ENCODE results near the gene NDUFAF8.
A peak's percentile ranks its signal among the peaks of the same experiment; 100 is the strongest.

Gene NDUFAF8

GRCh38 chr17:81238815-81239713, at the start of gene NDUFAF8, which contains the start of gene TEPSIN:
NDUFAF8 (plus strand) TSS chr17:81239318; CDS start chr17:81239364, 46 bp downstream.
TEPSIN (minus strand) TSS chr17:81239055; CDS start chr17:81239033, 22 bp downstream.
- TF ChIP-seq JUND (IDR thresholded peaks at IDR 0.05; ENCODE audit: low read depth): no peak
- in situ Hi-C loops (cut with HindIII; ENCODE audit: low pct_unique_long_range_greater_than_20kb, low sequenced_read_pairs): no loop called here
- DNase-seq (ENCODE audit: low read depth in 1 of 2, low spot score in 1 of 2): peak; percentile 100

GRCh38 chr17:81189670-81190530, 49.2 kb upstream of the NDUFAF8 start:
- TF ChIP-seq JUND (IDR thresholded peaks at IDR 0.05; ENCODE audit: low read depth): no peak
- in situ Hi-C loops (cut with HindIII; ENCODE audit: low pct_unique_long_range_greater_than_20kb, low sequenced_read_pairs): no loop called here
- peak; percentile 32 to 60 for DNase-seq (ENCODE audit: low read depth in 1 of 2, low spot score in 1 of 2)

GRCh38 chr17:81190591-81190990, 48.5 kb upstream of the NDUFAF8 start:
- in situ Hi-C loops (cut with HindIII; ENCODE audit: low pct_unique_long_range_greater_than_20kb, low sequenced_read_pairs): no loop called here
- no peak for DNase-seq (ENCODE audit: low read depth in 1 of 2, low spot score in 1 of 2)
- TF ChIP-seq JUND (IDR thresholded peaks at IDR 0.05; ENCODE audit: low read depth): no peak

- TF ChIP-seq JUND (IDR thresholded peaks at IDR 0.05; ENCODE audit: low read depth): no peak
- DNase-seq (ENCODE audit: low read depth in 1 of 2, low spot score in 1 of 2): no peak
- in situ Hi-C loops (cut with HindIII; ENCODE audit: low pct_unique_long_range_greater_than_20kb, low sequenced_read_pairs): no loop called here
Observed at GRCh38 chr17:81191116-81191515, 48.0 kb upstream of the NDUFAF8 start.

GRCh38 chr17:81191646-81192045, 47.5 kb upstream of the NDUFAF8 start:
- no peak for DNase-seq (ENCODE audit: low read depth in 1 of 2, low spot score in 1 of 2)
- in situ Hi-C loops (cut with HindIII; ENCODE audit: low pct_unique_long_range_greater_than_20kb, low sequenced_read_pairs): no loop called here

GRCh38 chr17:81192386-81193050, 46.6 kb upstream of the NDUFAF8 start:
- no peak for DNase-seq (ENCODE audit: low read depth in 1 of 2, low spot score in 1 of 2)
- TF ChIP-seq JUND (IDR thresholded peaks at IDR 0.05; ENCODE audit: low read depth): no peak
- in situ Hi-C loops (cut with HindIII; ENCODE audit: low pct_unique_long_range_greater_than_20kb, low sequenced_read_pairs): no loop called here

More at GRCh38 chr17:81191646-81192045, 47.5 kb upstream of the NDUFAF8 start:
- TF ChIP-seq JUND (IDR thresholded peaks at IDR 0.05; ENCODE audit: low read depth): no peak

- no peak for DNase-seq (ENCODE audit: low read depth in 1 of 2, low spot score in 1 of 2)
- TF ChIP-seq JUND (IDR thresholded peaks at IDR 0.05; ENCODE audit: low read depth): no peak
- in situ Hi-C loops (cut with HindIII; ENCODE audit: low pct_unique_long_range_greater_than_20kb, low sequenced_read_pairs): no loop called here
Observed at GRCh38 chr17:81193051-81193410, 46.1 kb upstream of the NDUFAF8 start.

- no peak for TF ChIP-seq JUND (IDR thresholded peaks at IDR 0.05; ENCODE audit: low read depth)
- in situ Hi-C loops (cut with HindIII; ENCODE audit: low pct_unique_long_range_greater_than_20kb, low sequenced_read_pairs): no loop called here
- DNase-seq (ENCODE audit: low read depth in 1 of 2, low spot score in 1 of 2): no peak
Observed at GRCh38 chr17:81193470-81194224, 45.5 kb upstream of the NDUFAF8 start.

- no peak for DNase-seq (ENCODE audit: low read depth in 1 of 2, low spot score in 1 of 2)
- in situ Hi-C loops (cut with HindIII; ENCODE audit: low pct_unique_long_range_greater_than_20kb, low sequenced_read_pairs): no loop called here
- no peak for TF ChIP-seq JUND (IDR thresholded peaks at IDR 0.05; ENCODE audit: low read depth)
Observed at GRCh38 chr17:81194225-81194760, 44.8 kb upstream of the NDUFAF8 start.

- TF ChIP-seq JUND (IDR thresholded peaks at IDR 0.05; ENCODE audit: low read depth): no peak
- no peak for DNase-seq (ENCODE audit: low read depth in 1 of 2, low spot score in 1 of 2)
- in situ Hi-C loops (cut with HindIII; ENCODE audit: low pct_unique_long_range_greater_than_20kb, low sequenced_read_pairs): no loop called here
Observed at GRCh38 chr17:81194941-81195901, 43.9 kb upstream of the NDUFAF8 start.
